Skin of body (tissue), 2 donors: ENCODE results near the gene NPAS3. TPM values are rescaled to one million over a fixed set of nuclear protein-coding genes. Genes with fewer than 3 reads are reported as not detected.

Experiments used
- DNase-seq: peaks from one replicate; lab custom pipeline; 2025; lab: John Stamatoyannopoulos, UW
- total RNA-seq: library from RNA; depleted of rRNA; stranded (reverse); fragments of >200 nt; gene quantifications from one replicate; pipeline ENCODE4 v1.2.3, GENCODE V29; 2014

NPAS3 gene
- total RNA-seq, 1 donor from 2014 or later = 3.8 TPM

DNA sequence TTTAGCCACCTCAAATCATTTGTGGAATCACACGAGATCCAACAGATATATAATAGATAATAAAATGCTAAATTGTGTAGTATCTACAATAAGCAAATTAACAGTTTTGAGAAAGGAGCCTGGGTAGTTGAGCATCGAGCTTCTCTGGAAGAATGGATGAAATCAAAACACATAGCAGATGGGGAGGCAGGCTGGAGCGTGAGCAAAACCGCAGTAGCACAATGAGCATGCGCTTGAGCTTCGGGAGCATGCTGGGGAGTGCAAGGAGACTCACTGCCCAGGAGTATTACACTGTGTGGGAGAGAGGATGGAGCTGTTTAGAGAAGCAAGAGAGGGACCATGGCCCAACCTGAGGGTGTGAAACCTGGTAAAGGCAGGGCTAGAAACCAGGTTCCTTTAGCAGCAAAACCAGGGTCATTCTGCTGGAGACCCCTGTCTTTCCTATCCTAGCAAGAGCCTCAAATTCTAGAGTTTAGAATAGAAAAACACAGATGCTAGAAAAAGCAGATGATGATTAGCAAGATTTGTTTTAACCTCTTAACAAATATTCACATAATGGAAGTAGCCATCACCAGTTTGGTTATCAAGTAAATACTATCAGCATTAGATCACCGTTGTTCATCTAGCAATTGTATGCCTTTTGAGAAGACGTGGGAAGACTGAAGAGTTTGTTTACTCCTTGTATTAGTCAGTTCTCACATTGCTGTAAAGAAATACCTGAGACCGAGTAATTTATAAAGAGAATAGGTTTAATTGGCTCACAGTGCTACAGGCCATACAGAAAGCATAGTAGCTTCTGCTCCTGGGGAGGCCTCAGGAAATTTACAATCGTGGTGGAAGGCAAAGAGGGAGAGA is 527.4 kb downstream of the NPAS3 start:
- DNase-seq = no peak

DNA sequence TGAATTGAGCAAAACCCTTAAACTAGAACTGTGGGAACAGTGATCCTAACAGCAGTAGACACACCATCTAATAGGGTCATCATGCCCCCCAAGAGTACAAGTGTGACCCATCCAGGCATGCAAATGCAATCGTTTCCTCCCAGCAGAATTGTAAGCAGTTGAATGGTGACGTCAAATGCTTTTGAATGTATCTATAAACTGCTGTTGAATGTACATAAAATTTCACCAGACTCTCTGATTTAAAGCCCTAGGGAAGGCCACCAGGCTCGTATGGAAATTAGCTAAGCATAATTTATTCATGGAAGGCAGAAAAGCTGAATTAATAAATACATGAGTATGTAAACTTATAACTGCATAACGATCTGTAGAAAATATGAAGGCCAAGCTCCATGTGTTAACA is 529.3 kb downstream of the NPAS3 start:
- no peak for DNase-seq

- DNase-seq = no peak
Measured at GRCh38 chr14:33469898-33470297, 531.2 kb downstream of the NPAS3 start.

GRCh38 chr14:33471776-33472175 is 533.1 kb downstream of the NPAS3 start:
- no peak for DNase-seq

DNA sequence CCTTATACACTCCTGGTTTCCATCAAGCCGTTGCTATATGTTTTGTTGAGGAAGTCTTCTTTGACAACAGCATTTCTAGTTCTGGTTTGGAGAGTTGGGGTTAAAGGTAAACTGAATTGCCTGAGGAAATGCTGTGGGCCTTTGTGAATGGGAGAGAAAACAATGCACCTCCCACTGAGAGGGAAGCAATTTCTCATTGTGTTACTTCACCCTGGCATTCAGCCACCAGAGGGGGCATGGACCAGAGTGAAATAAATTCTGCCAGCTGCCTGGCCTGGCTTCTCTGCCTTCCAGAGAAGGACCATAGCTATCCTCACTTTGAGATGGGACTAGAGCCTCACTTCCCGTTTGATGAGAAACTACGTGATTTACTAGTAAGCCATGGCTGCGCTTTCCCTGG is 536.9 kb downstream of the NPAS3 start:
- DNase-seq = no peak

GRCh38 chr14:33477797-33478196 is 539.1 kb downstream of the NPAS3 start:
- DNase-seq = no peak

- DNase-seq = no peak
Measured at GRCh38 chr14:33480071-33480886, 541.6 kb downstream of the NPAS3 start.

DNA sequence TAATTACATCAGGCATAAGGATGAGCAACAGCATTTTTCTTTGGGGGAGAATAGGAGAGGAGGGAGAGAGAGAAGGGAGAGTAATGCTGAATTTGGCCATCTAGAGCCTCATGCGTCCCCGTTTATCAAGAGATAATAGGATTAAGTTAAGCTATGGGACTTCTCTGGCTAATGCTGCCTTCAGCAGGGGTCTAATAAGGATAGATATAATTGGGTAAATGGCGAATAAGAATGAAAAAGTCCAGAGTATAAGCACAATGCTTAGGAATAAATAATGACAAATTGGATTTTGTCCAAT is 542.2 kb downstream of the NPAS3 start:
- DNase-seq = no peak

- no peak for DNase-seq
Measured at GRCh38 chr14:33483110-33483509, 544.4 kb downstream of the NPAS3 start.

- no peak for DNase-seq
Measured at GRCh38 chr14:33483541-33483940, 544.9 kb downstream of the NPAS3 start.

DNA sequence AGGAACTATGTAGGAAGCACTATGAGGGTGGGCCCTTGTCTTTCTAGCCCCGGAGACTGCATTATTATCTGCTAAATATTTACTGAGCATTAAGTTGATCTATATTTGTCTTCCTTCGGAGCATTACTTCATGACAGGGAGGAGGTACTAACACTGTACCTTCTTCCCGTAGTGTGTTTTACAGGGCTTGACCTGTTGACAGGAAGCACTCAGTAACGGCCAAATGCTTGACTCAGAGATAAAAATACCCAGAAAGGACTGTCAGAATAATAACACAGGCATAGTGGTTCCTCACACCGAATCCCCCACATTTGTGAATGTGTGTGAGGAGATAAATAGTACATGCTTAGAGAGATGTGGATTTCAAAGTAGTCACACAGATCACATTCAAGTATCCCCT is 545.6 kb downstream of the NPAS3 start:
- no peak for DNase-seq

DNA sequence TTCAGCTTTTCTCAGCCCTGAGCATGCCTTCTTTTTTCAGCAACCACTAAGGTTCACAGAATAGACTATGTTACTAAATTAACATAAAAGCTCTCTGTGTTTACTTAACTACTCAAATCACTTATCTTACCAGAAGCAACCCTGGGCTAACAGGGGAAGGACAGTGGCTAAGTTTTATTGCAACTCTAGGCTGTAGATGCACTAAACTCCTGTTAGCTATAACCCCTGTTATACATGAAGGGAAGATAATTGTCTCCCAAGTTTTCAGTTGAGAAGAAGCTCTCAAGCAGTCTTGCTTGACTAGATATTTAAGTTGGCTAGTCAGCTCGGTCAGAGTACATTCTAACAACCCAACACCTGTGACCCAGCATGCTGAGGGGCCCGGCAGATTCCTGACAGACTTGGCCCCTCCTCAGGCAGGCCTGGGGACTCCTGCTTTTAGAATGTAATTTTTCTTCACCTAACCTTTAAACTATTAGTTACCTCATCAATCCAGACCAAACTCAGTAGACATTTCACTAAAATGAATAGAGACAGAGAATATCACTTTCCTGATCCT is 547.7 kb downstream of the NPAS3 start:
- no peak for DNase-seq

- no peak for DNase-seq
Measured at GRCh38 chr14:33488582-33488981, 549.9 kb downstream of the NPAS3 start.

GRCh38 chr14:33490555-33490954 is 551.9 kb downstream of the NPAS3 start:
- no peak for DNase-seq

GRCh38 chr14:33491112-33491511 is 552.4 kb downstream of the NPAS3 start:
- DNase-seq = no peak

GRCh38 chr14:33492491-33492890 is 553.8 kb downstream of the NPAS3 start:
- DNase-seq = no peak

DNA sequence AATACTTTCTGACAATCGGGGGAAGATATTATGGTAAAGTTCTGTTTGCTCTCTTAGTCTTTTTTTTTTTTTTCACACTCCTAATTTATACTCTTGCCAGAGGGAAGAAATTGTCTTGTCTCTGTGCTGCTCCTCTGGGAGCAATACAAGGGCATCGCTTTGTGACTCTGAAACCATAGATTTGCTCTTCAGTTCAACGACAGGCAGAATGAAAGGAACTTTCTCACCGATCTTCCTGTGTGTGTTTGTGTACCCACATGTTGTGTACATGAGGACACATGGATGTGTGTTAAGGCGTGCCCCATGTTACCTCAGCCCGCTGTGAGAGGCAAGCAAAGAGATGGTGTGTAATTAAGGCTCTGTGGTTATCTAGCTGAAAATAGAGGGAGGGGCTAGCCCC is 554.6 kb downstream of the NPAS3 start:
- no peak for DNase-seq

GRCh38 chr14:33493990-33494389 is 555.3 kb downstream of the NPAS3 start:
- no peak for DNase-seq

GRCh38 chr14:33499687-33500086 is 561.0 kb downstream of the NPAS3 start:
- no peak for DNase-seq

DNA sequence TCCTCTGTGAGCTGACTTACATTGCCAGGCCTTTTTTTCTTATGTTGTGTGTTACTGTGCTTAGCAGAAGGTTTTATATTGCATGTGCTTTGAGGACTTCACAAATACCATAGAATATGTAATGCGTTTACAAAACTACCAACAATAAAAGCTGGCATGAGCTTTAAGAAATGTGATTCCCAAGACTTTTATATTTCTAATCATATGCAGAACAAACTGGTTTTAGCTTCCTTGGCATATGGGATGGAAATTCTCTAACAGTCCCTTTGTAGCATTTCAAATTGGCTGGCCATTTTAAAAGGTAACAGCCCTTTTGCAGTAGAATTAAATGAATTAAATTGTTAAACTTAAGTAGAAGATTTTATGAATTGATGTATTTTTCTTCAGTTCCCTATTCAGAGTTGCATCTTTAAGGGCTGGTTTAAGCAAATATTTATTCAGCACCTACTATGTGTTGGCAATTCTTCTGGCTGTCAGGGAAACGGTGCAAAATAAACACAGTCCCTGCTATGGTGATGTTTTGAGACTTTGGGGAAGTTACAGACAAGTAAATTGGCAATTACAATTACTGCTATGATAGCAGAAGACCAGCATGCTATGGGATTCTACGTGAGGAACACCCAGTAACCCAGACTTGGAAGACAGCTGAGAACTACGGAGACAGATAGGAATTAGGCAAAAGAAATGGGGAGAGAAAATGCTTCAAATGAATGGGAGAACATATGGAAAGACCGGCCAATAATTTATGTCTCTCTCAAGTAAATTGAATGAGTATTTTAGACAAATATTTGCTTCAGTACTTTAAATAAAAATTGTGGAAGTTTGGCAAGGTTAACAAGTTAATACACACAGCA is 565.8 kb downstream of the NPAS3 start:
- no peak for DNase-seq

DNA sequence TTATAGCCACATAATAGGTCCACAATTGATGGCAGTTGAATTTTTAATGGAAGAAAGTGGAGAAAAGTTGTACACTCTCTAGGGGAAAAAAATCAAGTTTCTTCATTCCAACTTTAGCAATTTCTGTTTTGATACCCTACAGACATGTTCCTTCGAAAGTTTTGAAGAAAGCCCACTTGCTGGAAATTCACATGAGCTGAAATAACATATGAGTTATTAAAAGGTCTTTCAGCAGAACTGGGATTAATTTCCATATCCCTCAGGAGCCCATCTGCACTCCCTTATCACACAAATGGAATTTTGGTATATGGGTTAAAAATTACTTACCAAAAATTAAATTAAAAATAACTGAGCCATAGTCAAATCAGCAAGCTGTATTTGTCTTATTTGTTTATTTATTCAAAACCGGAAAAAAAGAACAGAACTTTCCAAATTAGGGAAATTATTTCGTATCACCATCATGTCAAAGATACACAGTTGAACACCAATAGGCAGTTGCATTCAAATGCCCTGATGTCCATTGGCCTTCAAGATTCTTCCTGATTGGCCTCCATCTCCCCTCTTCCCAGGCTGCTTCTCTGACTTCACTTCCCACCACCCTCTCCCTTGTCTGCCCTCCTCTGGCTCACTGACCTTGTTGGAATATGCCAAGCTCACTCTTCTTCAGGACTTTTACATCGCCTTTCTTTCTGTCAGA is 566.7 kb downstream of the NPAS3 start:
- no peak for DNase-seq
